Stomach (tissue), 9 donors: ENCODE results near the gene TMEM248. TPM values are rescaled to one million over a fixed set of nuclear protein-coding genes. Genes with fewer than 3 reads are reported as not detected.

Experiments
- DNase-seq, 2 donors: peaks; one replicate each; pipeline versions ENCODE4 v3.0.0 to v3.0.0-alpha.2; 2013 to 2019
- H3K27ac ChIP-seq, 5 donors: fragments of 200-600 bp in 4 of 5; sonication (generic) in 4 of 5; one replicate each; pipeline ENCODE4 v1.5.1; 2013 to 2019; ENCODE audit warnings: mild to moderate bottlenecking in 1 of 5, moderate library complexity in 1 of 5
- H3K27me3 ChIP-seq, 3 donors: fragments of 200-600 bp; sonication (generic); one replicate each; pipeline ENCODE4 v1.5.1; 2017 to 2019; ENCODE audit warnings: mixed run types in 1 of 3
- H3K36me3 ChIP-seq, 4 donors: fragments of 200-600 bp; sonication (generic); 1 replicate in 3 of 4; 2 replicates in 1 of 4; pipeline ENCODE4 v1.5.1; 2016 to 2019
- H3K4me1 ChIP-seq, 4 donors: fragments of 200-600 bp; sonication (generic); one replicate each; pipeline ENCODE4 v1.5.1; 2016 to 2019
- H3K4me3 ChIP-seq, 4 donors: fragments of 200-600 bp; sonication (generic) in 3 of 4; one replicate each; pipeline ENCODE4 v1.5.1; 2016 to 2019; ENCODE audit warnings: mild to moderate bottlenecking in 1 of 4
- H3K9me3 ChIP-seq, 4 donors: fragments of 200-600 bp; sonication (generic); one replicate each; pipeline ENCODE4 v1.5.1; 2016 to 2019
- CTCF ChIP-seq, 7 experiments: fragments of 450-650 bp in 4 of 7; fragments of 200-600 bp in 3 of 7; sonication (generic) in 3 of 7; IDR thresholded peaks; one replicate each; pipeline ENCODE4 v1.5.1; 2016 to 2019; ENCODE audit warnings: antibody characterized with exemption in 7 of 7, control low read depth in 2 of 7, mild to moderate bottlenecking in 1 of 7
- EP300 ChIP-seq: sonication (generic); formaldehyde crosslinking; IDR thresholded peaks from one replicate; pipeline ENCODE4 v1.6.1; 2017; ENCODE audit warnings: antibody characterized with exemption
- POLR2A ChIP-seq, 4 donors: fragments of 450-650 bp; IDR thresholded peaks; one replicate each; pipeline ENCODE4 v1.6.1; 2016; ENCODE audit warnings: antibody characterized with exemption in 4 of 4, control low read depth in 2 of 4, mild to moderate bottlenecking in 1 of 4, moderate library complexity in 1 of 4
- POLR2AphosphoS5 ChIP-seq, 3 donors: sonication (generic); formaldehyde crosslinking; IDR thresholded peaks; one replicate each; pipeline ENCODE4 v1.6.1; 2016; ENCODE audit warnings: antibody characterized with exemption in 3 of 3
- WGBS, 5 donors: extraction: QIAGEN DNeasy Blood & Tissue Kit in 3 of 5; methylation state at CpG; one replicate each; pipeline versions ENCODE4 v1.1.5 to v1.1.7; 2013 to 2018; 5-methylcytosine and 5-hydroxymethylcytosine counted together
- intact Hi-C: fragments of 100-400 bp; cut with DNase I; formaldehyde crosslinking; loops from one replicate; pipeline ENCODE4 v1.15.1; 2023; ENCODE audit warnings: low total_unique reads
- polyA plus RNA-seq, 3 donors: library from polyadenylated mRNA; stranded (reverse); fragments of 200-250 nt; gene quantifications; one replicate each; pipeline ENCODE4 v1.2.3, GENCODE V29; 2013
- total RNA-seq, 5 donors: library from RNA; depleted of rRNA; stranded (reverse); fragments of >200 nt; gene quantifications; one replicate each; pipeline versions ENCODE4 v1.1.0 to v1.2.3, GENCODE V29; 2014 to 2016
- donor health status: healthy with polysubstance abuse.
- donor health status: Bipolar disorder and iron deficiency.
- donor health status: healthy.

Gene TMEM248
- total and polyA plus RNA-seq, 8 donors: 20.3 to 157 (median 118) TPM

GRCh38 chr7:66902844-66903180 lies 18.2 kb upstream of the TMEM248 start:
- intact Hi-C loops: no loop called here
- 94 to 98% (median 95%) methylated on average over 19 of the region's 19 CpGs for WGBS, 5 donors
- H3K9me3 ChIP-seq: no peaks in the 10 kb centered on the region
- H3K4me1 ChIP-seq: no peaks in the 10 kb centered on the region
- no peaks in the 10 kb centered on the region for H3K27me3 ChIP-seq
- no peak for DNase-seq
- H3K4me3 ChIP-seq: no peak overlapping the region
- H3K36me3 ChIP-seq: peaks cover 0 to 76% (median 58%) of the 10 kb centered on the region in 4 donors
- H3K27ac ChIP-seq: no peak overlapping the region
- TF ChIP-seq POLR2AphosphoS5 (IDR thresholded peaks at IDR 0.05) (no peak), EP300 (no peak)

- no peaks in the 10 kb centered on the region for H3K27me3 ChIP-seq
- H3K36me3 ChIP-seq: peaks cover 0 to 69% (median 51%) of the 10 kb centered on the region in 4 donors
- no peak overlapping the region for H3K4me3 ChIP-seq
- H3K9me3 ChIP-seq: no peaks in the 10 kb centered on the region
- H3K4me1 ChIP-seq: no peaks in the 10 kb centered on the region
- TF ChIP-seq EP300: no peak
- intact Hi-C loops: no loop called here
- no peak overlapping the region for H3K27ac ChIP-seq
- WGBS, 5 donors: 93 to 96% (median 96%) methylated on average over 30 to 32 of the region's 32 CpGs
- DNase-seq: no peak
Measured at GRCh38 chr7:66903360-66904062, 17.5 kb upstream of the TMEM248 start.

- H3K27me3 ChIP-seq: no peaks in the 10 kb centered on the region
- 96 to 98% (median 97%) methylated on average over 31 to 44 of the region's 44 CpGs for WGBS, 5 donors
- no peaks in the 10 kb centered on the region for H3K9me3 ChIP-seq
- intact Hi-C loops: no loop called here
- no peaks in the 10 kb centered on the region for H3K4me1 ChIP-seq
- H3K4me3 ChIP-seq: no peak overlapping the region
- TF ChIP-seq POLR2A (IDR thresholded peaks at IDR 0.05) (no peak), CTCF (IDR thresholded peaks at IDR 0.05) (no peak), POLR2AphosphoS5 (IDR thresholded peaks at IDR 0.05) (no peak), EP300 (no peak)
- no peak for DNase-seq
- no peak overlapping the region for H3K27ac ChIP-seq
- peaks cover 0 to 63% (median 45%) of the 10 kb centered on the region in 4 donors for H3K36me3 ChIP-seq
Measured at GRCh38 chr7:66904063-66904593, 16.9 kb upstream of the TMEM248 start.

GRCh38 chr7:66905278-66905677 lies 15.7 kb upstream of the TMEM248 start:
- TF ChIP-seq CTCF (IDR thresholded peaks at IDR 0.05): no peak
- TF ChIP-seq POLR2A (IDR thresholded peaks at IDR 0.05): no peak
- no peak for TF ChIP-seq EP300
- TF ChIP-seq POLR2AphosphoS5 (IDR thresholded peaks at IDR 0.05): no peak
- Histone ChIP-seq H3K4me3 (no peak overlapping the region), H3K27ac (no peak overlapping the region), H3K9me3 (no peaks in the 10 kb centered on the region), H3K27me3 (no peaks in the 10 kb centered on the region), H3K36me3 (peaks cover 0 to 52% (median 36%) of the 10 kb centered on the region in 4 donors), H3K4me1 (no peaks in the 10 kb centered on the region)
- WGBS, 5 donors: 88 to 96% (median 92%) methylated on average over 8 of the region's 8 CpGs
- DNase-seq: no peak
- intact Hi-C loops: no loop called here

- DNase-seq: no peak
- H3K27me3 ChIP-seq: no peaks in the 10 kb centered on the region
- H3K4me3 ChIP-seq: no peak overlapping the region
- H3K4me1 ChIP-seq: no peaks in the 10 kb centered on the region
- TF ChIP-seq POLR2AphosphoS5 (IDR thresholded peaks at IDR 0.05) (no peak), CTCF (IDR thresholded peaks at IDR 0.05) (no peak), EP300 (no peak), POLR2A (IDR thresholded peaks at IDR 0.05) (no peak)
- intact Hi-C loops: no loop called here
- H3K36me3 ChIP-seq: peaks cover 0 to 48% (median 32%) of the 10 kb centered on the region in 4 donors
- 84 to 96% (median 89%) methylated on average over 5 of the region's 5 CpGs for WGBS, 5 donors
- no peak overlapping the region for H3K27ac ChIP-seq
- no peaks in the 10 kb centered on the region for H3K9me3 ChIP-seq
Measured at GRCh38 chr7:66905689-66906088, 15.3 kb upstream of the TMEM248 start.
